Tibial nerve (tissue), 3 donors: ENCODE results near the gene RTL10.

Experiments used
- POLR2A ChIP-seq, 2 donors: fragments of 450-650 bp; IDR thresholded peaks; one replicate each; pipeline ENCODE4 v1.6.1; 2017; ENCODE audit warnings: antibody characterized with exemption in 2 of 2, mild to moderate bottlenecking in 2 of 2, moderate library complexity in 2 of 2
- TF ChIP-seq, protein P1 (sequence below), 5 experiments: fragments of 200-600 bp in 3 of 5; fragments of 450-650 bp in 2 of 5; sonication (generic) in 3 of 5; IDR thresholded peaks; one replicate each; pipeline ENCODE4 v1.5.1; 2016 to 2019; ENCODE audit warnings: antibody characterized with exemption in 5 of 5, mild to moderate bottlenecking in 3 of 5, moderate library complexity in 2 of 5

DNA sequence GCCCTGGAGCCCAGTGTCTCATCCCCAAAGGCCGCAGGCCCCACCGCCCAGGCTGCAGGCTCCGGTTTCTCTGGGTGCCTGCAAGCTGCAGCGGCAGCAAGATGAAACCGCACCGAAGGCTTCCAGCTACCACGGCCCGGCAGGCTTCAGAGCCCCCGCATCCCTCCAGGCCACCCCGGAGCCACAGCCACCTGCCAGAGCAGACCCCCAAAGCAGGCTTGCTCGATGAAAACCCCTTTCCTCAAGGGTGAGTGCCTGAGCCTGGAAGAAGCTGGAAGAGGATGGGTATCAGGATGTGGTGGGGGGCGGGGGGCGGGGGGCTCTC, 24.5 kb upstream of the RTL10 start:
- TF ChIP-seq, protein P1, sequence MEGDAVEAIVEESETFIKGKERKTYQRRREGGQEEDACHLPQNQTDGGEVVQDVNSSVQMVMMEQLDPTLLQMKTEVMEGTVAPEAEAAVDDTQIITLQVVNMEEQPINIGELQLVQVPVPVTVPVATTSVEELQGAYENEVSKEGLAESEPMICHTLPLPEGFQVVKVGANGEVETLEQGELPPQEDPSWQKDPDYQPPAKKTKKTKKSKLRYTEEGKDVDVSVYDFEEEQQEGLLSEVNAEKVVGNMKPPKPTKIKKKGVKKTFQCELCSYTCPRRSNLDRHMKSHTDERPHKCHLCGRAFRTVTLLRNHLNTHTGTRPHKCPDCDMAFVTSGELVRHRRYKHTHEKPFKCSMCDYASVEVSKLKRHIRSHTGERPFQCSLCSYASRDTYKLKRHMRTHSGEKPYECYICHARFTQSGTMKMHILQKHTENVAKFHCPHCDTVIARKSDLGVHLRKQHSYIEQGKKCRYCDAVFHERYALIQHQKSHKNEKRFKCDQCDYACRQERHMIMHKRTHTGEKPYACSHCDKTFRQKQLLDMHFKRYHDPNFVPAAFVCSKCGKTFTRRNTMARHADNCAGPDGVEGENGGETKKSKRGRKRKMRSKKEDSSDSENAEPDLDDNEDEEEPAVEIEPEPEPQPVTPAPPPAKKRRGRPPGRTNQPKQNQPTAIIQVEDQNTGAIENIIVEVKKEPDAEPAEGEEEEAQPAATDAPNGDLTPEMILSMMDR (IDR thresholded peaks at IDR 0.05), result no peak
- TF ChIP-seq POLR2A (IDR thresholded peaks at IDR 0.05), result no peak
